ENCODE results near the gene ARMH4.
"Not testable (repeated sequence)": the region's sequence is repeated elsewhere in the genome, so short reads cannot be mapped to it uniquely, and the experiment has no call there.

The ARMH4 gene

DNA sequence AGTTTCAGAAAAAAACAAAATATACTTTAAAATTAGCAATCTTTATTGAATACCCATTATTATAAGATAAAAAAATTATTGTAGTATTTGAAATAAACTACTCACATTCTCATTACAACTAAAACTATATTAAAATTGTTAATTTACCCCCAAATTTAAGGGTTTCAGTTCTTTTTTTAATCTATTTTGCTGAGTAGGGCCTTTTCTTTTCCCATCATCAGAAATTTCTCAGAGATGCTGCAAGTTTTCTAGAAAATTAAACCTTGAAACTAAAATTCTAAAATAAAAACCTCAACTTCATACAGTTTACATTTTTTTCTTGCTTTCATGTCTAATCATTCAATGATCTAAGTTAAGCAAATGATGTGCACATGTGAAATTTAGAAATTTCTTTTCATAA is 10.1 kb downstream of the ARMH4 start:
- H3K4me1 ChIP-seq (ENCODE audit: control insufficient read depth, insufficient read depth, low read length) = peaks cover 3% of the 10 kb centered on the region
- no peaks in the 10 kb centered on the region for H3K9me3 ChIP-seq (ENCODE audit: control insufficient read depth, insufficient read depth, low read length)
- no peaks in the 10 kb centered on the region for H3K27me3 ChIP-seq (ENCODE audit: control insufficient read depth, insufficient read depth, low read length)
- no peaks in the 10 kb centered on the region for H3K36me3 ChIP-seq (ENCODE audit: control insufficient read depth, insufficient read depth, low read length)
- no peak overlapping the region for H3K9ac ChIP-seq (ENCODE audit: low read depth, low read length)
- H3K4me3 ChIP-seq (ENCODE audit: low read depth, low read length) = no peak overlapping the region

DNA sequence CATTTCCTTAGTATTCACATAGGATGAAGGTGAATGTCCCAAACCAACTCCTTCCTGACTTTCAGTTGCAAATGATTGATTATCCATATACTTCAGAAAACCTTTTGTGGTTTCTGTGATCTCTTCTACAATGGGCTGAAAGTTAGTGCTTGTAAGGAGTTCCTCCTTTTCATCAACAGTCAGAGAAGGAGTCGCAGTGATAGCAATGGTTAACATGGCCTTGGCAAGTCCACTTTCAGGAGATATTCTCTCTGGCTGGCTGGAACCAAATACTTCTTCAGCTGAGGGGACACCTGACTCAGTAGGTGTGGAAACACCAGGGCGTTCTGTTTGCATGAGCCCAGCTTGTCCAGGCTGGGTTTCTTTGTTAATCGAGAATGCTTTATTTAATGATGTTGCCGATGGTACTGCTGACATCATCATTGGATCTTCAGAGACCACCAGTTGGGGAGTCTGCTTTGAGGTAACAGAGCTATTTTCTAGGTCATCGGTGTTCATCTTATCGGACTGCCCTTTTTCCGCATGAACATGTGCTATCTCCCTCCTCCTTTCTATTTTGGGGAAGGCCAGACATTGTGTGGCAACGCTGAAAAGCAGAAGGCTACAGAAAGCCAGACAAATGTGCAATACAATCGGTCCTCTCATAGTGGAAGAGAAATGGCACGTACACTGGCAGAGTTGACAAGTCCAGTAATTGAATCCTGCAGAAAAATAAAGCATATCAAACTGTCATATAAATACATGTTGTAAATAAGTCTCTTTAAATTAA is 13.1 kb downstream of the ARMH4 start:
- H3K9ac ChIP-seq (ENCODE audit: low read depth, low read length) = no peak overlapping the region

DNA sequence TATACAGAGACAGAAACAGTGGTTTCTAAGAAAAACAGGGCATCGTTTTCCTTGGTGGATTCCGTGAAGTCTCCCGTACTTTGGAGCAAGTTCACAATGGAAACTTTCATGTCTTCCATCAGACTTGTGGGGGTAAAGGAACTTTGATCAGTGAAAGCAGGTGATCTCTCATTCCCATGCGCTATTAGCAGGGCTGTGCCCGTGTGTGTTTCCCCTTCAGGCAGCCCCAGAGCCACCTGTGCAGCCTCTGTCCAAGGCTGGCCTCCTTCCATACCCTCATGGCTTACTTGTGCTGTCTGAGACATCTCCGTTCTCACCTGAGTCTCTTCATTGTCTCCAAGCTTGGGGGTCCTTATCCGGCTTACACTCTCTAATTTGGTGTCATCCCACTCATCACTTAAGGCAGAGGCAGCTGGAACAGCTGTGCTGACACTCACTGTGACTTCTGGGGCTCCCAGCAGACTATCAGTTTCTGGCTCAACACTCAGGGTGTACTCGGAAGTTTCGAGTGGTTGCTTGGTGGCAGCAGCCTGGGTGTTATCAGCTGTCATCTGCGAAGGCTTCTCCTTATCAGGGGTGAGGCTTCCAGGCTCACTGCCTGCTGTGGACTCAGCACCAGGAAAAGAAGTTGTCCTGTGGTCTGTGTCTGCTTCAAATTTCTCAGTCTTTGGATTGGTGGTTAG is 13.8 kb downstream of the ARMH4 start:
- no peaks in the 10 kb centered on the region for H3K9me3 ChIP-seq (ENCODE audit: control insufficient read depth, insufficient read depth, low read length)
- no peak overlapping the region for H3K4me3 ChIP-seq (ENCODE audit: low read depth, low read length)
- no peaks in the 10 kb centered on the region for H3K36me3 ChIP-seq (ENCODE audit: control insufficient read depth, insufficient read depth, low read length)
- H3K9ac ChIP-seq (ENCODE audit: low read depth, low read length) = no peak overlapping the region
- H3K4me1 ChIP-seq (ENCODE audit: control insufficient read depth, insufficient read depth, low read length) = peaks cover 3% of the 10 kb centered on the region
- no peaks in the 10 kb centered on the region for H3K27me3 ChIP-seq (ENCODE audit: control insufficient read depth, insufficient read depth, low read length)

More for the DNA sequence above, 13.1 kb downstream of the ARMH4 start:
- Histone ChIP-seq H3K9me3 (ENCODE audit: control insufficient read depth, insufficient read depth, low read length) (no peaks in the 10 kb centered on the region), H3K4me1 (ENCODE audit: control insufficient read depth, insufficient read depth, low read length) (peaks cover 3% of the 10 kb centered on the region), H3K4me3 (ENCODE audit: low read depth, low read length) (no peak overlapping the region), H3K36me3 (ENCODE audit: control insufficient read depth, insufficient read depth, low read length) (no peaks in the 10 kb centered on the region), H3K27me3 (ENCODE audit: control insufficient read depth, insufficient read depth, low read length) (no peaks in the 10 kb centered on the region)

DNA sequence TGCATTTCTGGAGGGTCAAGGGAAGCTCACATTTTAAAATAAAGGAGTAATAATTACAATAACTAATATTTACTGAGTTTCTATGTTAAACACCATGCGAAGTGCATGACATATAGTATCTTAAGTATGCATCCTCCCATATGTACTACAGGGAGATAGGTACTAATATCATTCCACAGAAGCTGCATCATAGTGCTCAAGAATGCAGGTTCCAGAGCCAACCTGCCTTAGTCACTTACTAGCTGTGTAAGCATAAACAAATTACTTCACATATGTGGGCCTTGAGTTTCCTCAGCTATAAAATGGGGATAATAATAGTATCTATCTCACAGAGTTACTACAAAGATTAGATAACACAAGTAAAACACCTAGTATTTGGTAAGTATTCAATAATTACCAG is 18.3 kb downstream of the ARMH4 start:
- H3K4me3 ChIP-seq (ENCODE audit: low read depth, low read length) = no peak overlapping the region
- no peak overlapping the region for H3K9ac ChIP-seq (ENCODE audit: low read depth, low read length)
- H3K4me1 ChIP-seq (ENCODE audit: control insufficient read depth, insufficient read depth, low read length) = peaks cover 3% of the 10 kb centered on the region
- no peaks in the 10 kb centered on the region for H3K9me3 ChIP-seq (ENCODE audit: control insufficient read depth, insufficient read depth, low read length)
- no peaks in the 10 kb centered on the region for H3K27me3 ChIP-seq (ENCODE audit: control insufficient read depth, insufficient read depth, low read length)
- no peaks in the 10 kb centered on the region for H3K36me3 ChIP-seq (ENCODE audit: control insufficient read depth, insufficient read depth, low read length)

DNA sequence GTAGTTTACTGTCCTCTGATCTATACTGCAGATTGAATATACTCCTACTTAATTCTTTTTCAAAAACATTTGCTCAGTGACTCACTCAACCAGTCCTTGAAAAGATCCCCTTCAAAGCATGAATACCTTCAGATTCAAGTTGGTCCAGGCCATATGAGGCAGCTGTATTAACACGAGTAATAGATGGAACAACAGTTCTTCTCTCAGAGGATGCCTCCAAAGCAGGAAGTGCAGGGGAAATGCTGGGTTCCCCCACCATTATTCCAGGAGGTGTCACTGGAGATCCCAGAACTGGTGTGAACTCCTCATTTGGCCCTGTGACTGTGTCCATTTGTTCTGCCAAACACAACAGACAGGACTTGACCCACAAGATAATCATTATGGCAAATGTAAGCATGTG is 20.6 kb downstream of the ARMH4 start:
- no peak overlapping the region for H3K9ac ChIP-seq (ENCODE audit: low read depth, low read length)
- H3K4me1 ChIP-seq (ENCODE audit: control insufficient read depth, insufficient read depth, low read length) = no peaks in the 10 kb centered on the region
- H3K27me3 ChIP-seq (ENCODE audit: control insufficient read depth, insufficient read depth, low read length) = no peaks in the 10 kb centered on the region
- no peaks in the 10 kb centered on the region for H3K36me3 ChIP-seq (ENCODE audit: control insufficient read depth, insufficient read depth, low read length)
- no peak overlapping the region for H3K4me3 ChIP-seq (ENCODE audit: low read depth, low read length)
- H3K9me3 ChIP-seq (ENCODE audit: control insufficient read depth, insufficient read depth, low read length) = no peaks in the 10 kb centered on the region

DNA sequence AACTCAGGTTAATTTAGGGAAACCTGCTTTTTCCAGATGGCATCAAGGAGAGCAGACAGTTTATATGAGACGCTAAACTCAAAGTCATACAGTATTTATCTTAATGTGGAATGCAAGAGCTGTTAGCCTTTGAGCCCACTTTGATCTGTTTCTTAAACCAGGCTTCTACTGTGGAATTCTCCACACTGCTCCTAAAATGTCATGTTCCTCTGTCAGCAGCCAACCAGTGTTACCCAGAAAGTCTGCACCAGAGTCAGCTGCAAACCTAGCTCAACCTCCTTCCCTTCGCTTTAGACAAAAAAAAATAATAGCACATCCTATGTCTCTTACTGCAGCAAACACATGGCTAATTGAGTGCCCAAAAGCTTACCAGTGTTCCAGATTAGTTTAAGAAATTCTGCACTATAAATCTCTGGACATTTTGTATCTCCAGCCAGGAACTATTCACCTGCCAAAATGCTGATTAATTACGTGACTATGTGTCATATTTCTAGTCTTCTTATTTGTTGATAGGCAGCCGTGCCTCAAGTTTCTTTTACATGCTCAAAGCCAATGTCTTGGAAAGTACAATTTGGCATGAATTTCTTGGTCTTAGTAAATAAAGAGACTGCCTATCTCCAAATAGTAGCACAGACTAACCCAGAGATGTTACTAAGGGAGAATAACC is 21.8 kb downstream of the ARMH4 start:
- no peaks in the 10 kb centered on the region for H3K36me3 ChIP-seq (ENCODE audit: control insufficient read depth, insufficient read depth, low read length)
- no peaks in the 10 kb centered on the region for H3K4me1 ChIP-seq (ENCODE audit: control insufficient read depth, insufficient read depth, low read length)
- H3K9ac ChIP-seq (ENCODE audit: low read depth, low read length) = no peak overlapping the region
- H3K27me3 ChIP-seq (ENCODE audit: control insufficient read depth, insufficient read depth, low read length) = no peaks in the 10 kb centered on the region
- H3K4me3 ChIP-seq (ENCODE audit: low read depth, low read length) = no peak overlapping the region
- H3K9me3 ChIP-seq (ENCODE audit: control insufficient read depth, insufficient read depth, low read length) = peaks cover 5% of the 10 kb centered on the region

DNA sequence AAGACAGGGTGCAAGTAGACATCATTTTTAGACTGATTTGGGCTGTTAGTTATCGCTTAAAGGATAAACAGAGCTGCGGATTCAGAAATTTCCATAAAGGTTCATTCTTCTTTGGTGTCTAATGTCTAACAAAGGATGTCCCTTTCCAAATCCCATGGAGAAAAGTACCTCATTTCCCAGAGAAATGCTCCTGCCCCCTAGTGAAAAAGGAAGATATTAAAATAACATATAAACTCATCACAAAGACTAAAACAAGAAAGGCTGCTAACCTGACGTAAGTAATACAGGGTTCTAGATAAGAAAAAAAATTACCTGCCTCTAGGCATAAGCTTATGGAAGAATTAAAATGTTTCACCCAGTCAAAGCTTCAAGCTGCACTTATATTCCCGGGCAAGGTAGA is 22.8 kb downstream of the ARMH4 start:
- Histone ChIP-seq H3K9ac (ENCODE audit: low read depth, low read length) (no peak overlapping the region), H3K4me3 (ENCODE audit: low read depth, low read length) (no peak overlapping the region), H3K4me1 (ENCODE audit: control insufficient read depth, insufficient read depth, low read length) (no peaks in the 10 kb centered on the region), H3K27me3 (ENCODE audit: control insufficient read depth, insufficient read depth, low read length) (no peaks in the 10 kb centered on the region), H3K9me3 (ENCODE audit: control insufficient read depth, insufficient read depth, low read length) (peaks cover 5% of the 10 kb centered on the region), H3K36me3 (ENCODE audit: control insufficient read depth, insufficient read depth, low read length) (no peaks in the 10 kb centered on the region)

DNA sequence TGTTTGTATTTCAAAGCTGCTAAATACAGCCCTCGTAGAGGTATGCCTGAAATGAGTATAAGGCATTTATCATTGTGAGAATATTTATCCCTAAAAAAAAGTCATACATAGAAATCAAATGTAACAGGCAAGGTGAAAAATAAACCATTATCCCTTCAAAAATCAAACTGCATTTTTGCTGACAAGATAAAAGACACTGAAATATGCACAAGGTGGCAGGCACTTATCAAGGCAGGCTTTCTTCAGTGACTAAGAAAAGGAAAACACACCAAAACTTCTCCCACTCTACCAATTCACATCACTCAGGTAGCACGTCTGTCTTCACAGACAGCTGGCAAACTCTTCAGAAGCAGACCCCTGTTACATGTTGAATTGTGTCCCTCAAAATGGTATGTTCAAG is 23.6 kb downstream of the ARMH4 start:
- Histone ChIP-seq H3K4me1 (ENCODE audit: control insufficient read depth, insufficient read depth, low read length) (no peaks in the 10 kb centered on the region), H3K27me3 (ENCODE audit: control insufficient read depth, insufficient read depth, low read length) (no peaks in the 10 kb centered on the region), H3K36me3 (ENCODE audit: control insufficient read depth, insufficient read depth, low read length) (no peaks in the 10 kb centered on the region), H3K9me3 (ENCODE audit: control insufficient read depth, insufficient read depth, low read length) (peaks cover 5% of the 10 kb centered on the region), H3K9ac (ENCODE audit: low read depth, low read length) (no peak overlapping the region), H3K4me3 (ENCODE audit: low read depth, low read length) (no peak overlapping the region)

DNA sequence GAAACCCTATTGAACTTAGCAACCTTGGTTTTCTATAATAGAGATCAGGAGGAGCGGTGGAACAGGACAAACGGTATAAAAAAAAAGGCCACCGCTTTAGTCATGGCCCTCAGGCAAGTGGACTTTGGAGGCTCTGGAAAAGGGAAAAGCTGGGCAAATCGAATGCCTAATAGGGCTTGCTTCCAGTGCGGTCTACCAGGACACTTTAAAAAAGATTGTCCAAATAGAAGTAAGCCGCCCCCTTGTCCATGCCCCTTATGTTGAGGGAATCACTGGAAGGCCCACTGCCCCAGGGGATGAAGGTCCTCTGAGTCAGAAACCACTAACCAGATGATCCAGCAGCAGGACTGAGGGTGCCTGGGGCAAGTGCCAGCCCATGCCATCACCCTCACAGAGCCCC is 29.5 kb downstream of the ARMH4 start:
- H3K4me1 ChIP-seq (ENCODE audit: control insufficient read depth, insufficient read depth, low read length); H3K9ac ChIP-seq (ENCODE audit: low read depth, low read length); H3K9me3 ChIP-seq (ENCODE audit: control insufficient read depth, insufficient read depth, low read length); H3K4me3 ChIP-seq (ENCODE audit: low read depth, low read length); H3K27me3 ChIP-seq (ENCODE audit: control insufficient read depth, insufficient read depth, low read length); H3K36me3 ChIP-seq (ENCODE audit: control insufficient read depth, insufficient read depth, low read length): not testable (repeated sequence)

DNA sequence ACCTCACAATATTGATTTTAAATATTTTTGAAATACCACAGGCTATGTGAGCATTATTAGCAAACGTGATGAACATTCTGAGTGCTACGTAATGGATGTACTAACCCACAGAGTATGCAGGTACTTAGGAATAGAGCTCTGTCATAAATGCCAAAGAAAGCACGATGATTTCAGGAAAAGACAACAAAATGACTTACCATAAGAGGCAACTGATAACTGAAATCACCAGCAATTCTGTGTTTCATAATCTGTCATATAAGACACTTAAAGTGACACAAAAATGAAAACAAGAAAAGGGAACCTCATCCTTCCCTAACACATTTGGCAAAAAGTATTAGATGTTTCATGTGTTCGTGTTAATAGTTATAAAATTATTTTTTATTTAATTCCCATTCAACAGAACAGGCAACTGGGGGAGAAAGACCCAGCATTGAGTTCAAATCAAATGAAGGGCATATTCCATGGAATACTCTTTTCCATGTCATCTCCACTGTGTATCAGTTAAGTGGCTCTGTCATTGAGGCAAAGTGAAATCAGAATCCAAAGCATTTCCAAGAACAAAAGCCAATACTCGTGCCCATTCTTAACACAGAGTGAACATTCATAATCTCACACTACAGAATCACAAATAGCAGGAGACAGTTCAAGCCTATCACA is 30.4 kb downstream of the ARMH4 start:
- H3K9me3 ChIP-seq (ENCODE audit: control insufficient read depth, insufficient read depth, low read length) = peaks cover 5% of the 10 kb centered on the region
- no peaks in the 10 kb centered on the region for H3K27me3 ChIP-seq (ENCODE audit: control insufficient read depth, insufficient read depth, low read length)
- H3K36me3 ChIP-seq (ENCODE audit: control insufficient read depth, insufficient read depth, low read length) = no peaks in the 10 kb centered on the region
- no peaks in the 10 kb centered on the region for H3K4me1 ChIP-seq (ENCODE audit: control insufficient read depth, insufficient read depth, low read length)
- H3K9ac ChIP-seq (ENCODE audit: low read depth, low read length) = no peak overlapping the region
- H3K4me3 ChIP-seq (ENCODE audit: low read depth, low read length) = no peak overlapping the region

DNA sequence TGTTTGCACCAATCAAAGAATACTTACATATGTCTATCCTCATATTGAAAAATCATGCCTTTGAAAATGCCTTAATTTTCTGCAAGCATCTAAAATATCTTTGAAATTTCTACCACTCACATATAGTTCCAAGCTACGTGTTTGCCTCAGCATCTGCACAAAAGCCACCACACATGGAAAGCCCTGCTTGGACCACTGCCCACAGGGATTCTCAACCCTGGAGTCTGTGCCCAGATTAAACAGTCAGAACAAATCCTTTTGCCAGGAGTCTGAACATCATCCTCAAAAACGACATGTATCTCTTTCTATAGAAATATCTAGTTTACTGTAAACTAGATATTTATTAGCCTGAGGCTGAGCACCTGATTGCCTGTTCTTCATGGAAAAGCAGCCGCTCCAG is 32.6 kb downstream of the ARMH4 start:
- no peaks in the 10 kb centered on the region for H3K27me3 ChIP-seq (ENCODE audit: control insufficient read depth, insufficient read depth, low read length)
- no peak overlapping the region for H3K9ac ChIP-seq (ENCODE audit: low read depth, low read length)
- H3K4me1 ChIP-seq (ENCODE audit: control insufficient read depth, insufficient read depth, low read length) = no peaks in the 10 kb centered on the region
- H3K9me3 ChIP-seq (ENCODE audit: control insufficient read depth, insufficient read depth, low read length) = no peaks in the 10 kb centered on the region
- H3K36me3 ChIP-seq (ENCODE audit: control insufficient read depth, insufficient read depth, low read length) = no peaks in the 10 kb centered on the region
- H3K4me3 ChIP-seq (ENCODE audit: low read depth, low read length) = no peak overlapping the region

All from iPS-15b (cell line).